ENCODE measurements around the gene ERN1. TPM values are rescaled to one million over a fixed set of nuclear protein-coding genes. Genes with fewer than 3 reads are reported as not detected.
A peak's percentile ranks its signal among the peaks of the same experiment; 100 is the strongest.

ERN1 gene
- total RNA-seq, 1 experiment from 2014 or later = 79.5 TPM

DNA sequence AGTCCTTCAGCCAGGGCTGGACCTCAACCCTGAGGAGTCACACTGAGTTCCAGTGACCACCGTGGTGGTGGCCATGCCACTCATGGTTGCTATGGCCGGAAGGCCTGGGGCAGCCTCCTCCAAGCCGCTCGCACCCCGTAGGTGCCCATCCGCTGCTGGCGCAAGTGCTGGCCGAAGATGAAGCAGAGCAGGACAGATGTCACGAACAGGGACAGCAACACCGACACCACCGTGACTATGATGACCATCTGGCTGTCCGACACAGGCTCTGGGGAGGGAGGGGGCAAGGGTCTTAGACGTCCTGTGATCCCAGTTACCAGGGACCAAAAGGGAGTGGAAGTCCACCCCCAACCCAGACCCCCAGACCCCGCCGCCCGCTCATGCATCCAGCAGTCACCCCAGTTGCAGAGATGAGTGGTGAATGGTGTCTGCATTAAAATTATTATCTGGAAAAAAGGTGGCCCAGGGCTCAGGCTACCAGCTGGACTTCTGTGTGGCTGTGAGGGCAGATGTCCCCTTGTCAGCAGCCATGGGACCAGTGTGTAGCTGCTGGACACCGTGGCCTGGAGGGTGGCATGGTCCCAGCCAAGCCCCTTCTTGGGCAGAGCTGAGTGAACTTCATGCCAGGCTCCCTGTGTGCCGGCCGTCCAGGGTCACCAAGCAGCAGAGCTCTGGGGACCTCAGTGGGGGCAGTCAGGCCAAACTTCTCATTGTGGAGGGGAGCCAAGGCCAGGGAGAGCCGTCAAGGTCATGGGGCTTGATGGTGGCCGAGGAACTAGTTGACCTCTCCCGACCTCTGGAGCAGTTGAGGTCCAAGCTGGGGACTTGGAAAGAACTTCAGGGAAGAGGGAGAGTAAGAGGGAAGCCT is 127.1 kb downstream of the ERN1 start:
- intact Hi-C loops (cut with micrococcal nuclease) = no loop called here
- TF ChIP-seq, protein P1, sequence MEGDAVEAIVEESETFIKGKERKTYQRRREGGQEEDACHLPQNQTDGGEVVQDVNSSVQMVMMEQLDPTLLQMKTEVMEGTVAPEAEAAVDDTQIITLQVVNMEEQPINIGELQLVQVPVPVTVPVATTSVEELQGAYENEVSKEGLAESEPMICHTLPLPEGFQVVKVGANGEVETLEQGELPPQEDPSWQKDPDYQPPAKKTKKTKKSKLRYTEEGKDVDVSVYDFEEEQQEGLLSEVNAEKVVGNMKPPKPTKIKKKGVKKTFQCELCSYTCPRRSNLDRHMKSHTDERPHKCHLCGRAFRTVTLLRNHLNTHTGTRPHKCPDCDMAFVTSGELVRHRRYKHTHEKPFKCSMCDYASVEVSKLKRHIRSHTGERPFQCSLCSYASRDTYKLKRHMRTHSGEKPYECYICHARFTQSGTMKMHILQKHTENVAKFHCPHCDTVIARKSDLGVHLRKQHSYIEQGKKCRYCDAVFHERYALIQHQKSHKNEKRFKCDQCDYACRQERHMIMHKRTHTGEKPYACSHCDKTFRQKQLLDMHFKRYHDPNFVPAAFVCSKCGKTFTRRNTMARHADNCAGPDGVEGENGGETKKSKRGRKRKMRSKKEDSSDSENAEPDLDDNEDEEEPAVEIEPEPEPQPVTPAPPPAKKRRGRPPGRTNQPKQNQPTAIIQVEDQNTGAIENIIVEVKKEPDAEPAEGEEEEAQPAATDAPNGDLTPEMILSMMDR (IDR thresholded peaks at IDR 0.05; ENCODE audit: unreplicated experiment) = no peak

DNA sequence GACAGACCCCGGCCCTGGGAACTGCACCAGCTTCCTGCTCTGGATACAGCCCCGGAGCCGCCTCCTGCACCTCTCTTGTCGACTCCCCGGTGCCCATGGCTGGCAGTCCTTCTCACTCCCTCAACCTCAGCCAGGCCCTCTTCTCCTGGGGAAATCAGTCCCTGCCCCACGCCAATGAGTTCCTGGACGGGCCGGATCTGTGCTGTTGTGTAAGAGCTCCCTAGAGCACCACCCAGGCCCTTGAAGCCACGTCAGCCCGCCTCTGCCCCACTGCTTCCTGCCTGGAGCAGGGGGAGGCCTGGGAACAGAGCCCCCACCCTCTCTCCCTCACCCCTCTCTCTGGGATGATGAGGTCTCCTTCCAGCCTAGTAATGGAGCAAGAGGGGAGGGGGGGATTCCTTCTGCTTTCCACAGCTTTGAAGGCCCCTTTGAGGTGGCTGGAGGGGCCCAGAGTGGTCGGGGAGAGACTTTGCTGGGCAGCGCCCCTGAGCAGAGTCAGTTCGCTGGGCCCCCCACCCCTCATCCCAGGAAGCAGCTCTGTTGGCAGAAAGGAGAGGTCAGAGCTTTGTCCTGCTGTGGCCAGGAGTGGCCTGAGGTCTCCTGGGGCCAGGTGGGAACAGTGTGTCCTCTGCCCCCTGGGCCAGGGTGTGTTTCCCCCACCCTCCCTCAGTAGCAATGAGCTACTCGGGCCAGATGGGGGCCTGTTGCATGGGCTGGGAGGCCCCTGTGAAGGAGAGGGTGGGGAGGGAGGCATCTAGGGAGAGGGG is 128.0 kb downstream of the ERN1 start:
- ChIA-PET CTCF (interaction anchor here (0.6 kb wide), 1 partner anchor 182 kb away, joined by 3 read pairs; no protein-coding TSS in a partner anchor), POLR2A (no interaction called here)
- DNase-seq (ENCODE audit: unreplicated experiment) = peak; percentile 41
- intact Hi-C loops (cut with micrococcal nuclease) = no loop called here
- Mint-ChIP-seq H3K4me1 (ENCODE audit: insufficient read depth, unreplicated experiment) (peaks cover 17% of the 10 kb centered on the region), H3K4me3 (ENCODE audit: unreplicated experiment) (no peak overlapping the region), H3K9me3 (ENCODE audit: unreplicated experiment) (no peaks in the 10 kb centered on the region), H3K36me3 (ENCODE audit: insufficient read depth, unreplicated experiment) (no peaks in the 10 kb centered on the region), H3K27me3 (ENCODE audit: insufficient read depth, unreplicated experiment) (peaks cover 31% of the 10 kb centered on the region), H3K27ac (ENCODE audit: low read depth, unreplicated experiment) (no peak overlapping the region)
- TF ChIP-seq, protein P1 (IDR thresholded peaks at IDR 0.05; ENCODE audit: unreplicated experiment) = no peak
- no TSS peak for BruUV-seq (replicated peaks)

More for the DNA sequence above, 127.1 kb downstream of the ERN1 start:
- POLR2A ChIA-PET = no interaction called here
- Mint-ChIP-seq H3K27me3 (ENCODE audit: insufficient read depth, unreplicated experiment) (peaks cover 22% of the 10 kb centered on the region), H3K4me3 (ENCODE audit: unreplicated experiment) (no peak overlapping the region), H3K4me1 (ENCODE audit: insufficient read depth, unreplicated experiment) (peaks cover 17% of the 10 kb centered on the region), H3K9me3 (ENCODE audit: unreplicated experiment) (no peaks in the 10 kb centered on the region), H3K36me3 (ENCODE audit: insufficient read depth, unreplicated experiment) (no peaks in the 10 kb centered on the region), H3K27ac (ENCODE audit: low read depth, unreplicated experiment) (no peak overlapping the region)
- no TSS peak for BruUV-seq (replicated peaks)
- CTCF ChIA-PET = interaction anchor here (0.6 to 1.0 kb wide), 2 partner anchors 83 to 181 kb away, joined by 3 read pairs; no protein-coding TSS in a partner anchor
- no peak for DNase-seq (ENCODE audit: unreplicated experiment)

DNA sequence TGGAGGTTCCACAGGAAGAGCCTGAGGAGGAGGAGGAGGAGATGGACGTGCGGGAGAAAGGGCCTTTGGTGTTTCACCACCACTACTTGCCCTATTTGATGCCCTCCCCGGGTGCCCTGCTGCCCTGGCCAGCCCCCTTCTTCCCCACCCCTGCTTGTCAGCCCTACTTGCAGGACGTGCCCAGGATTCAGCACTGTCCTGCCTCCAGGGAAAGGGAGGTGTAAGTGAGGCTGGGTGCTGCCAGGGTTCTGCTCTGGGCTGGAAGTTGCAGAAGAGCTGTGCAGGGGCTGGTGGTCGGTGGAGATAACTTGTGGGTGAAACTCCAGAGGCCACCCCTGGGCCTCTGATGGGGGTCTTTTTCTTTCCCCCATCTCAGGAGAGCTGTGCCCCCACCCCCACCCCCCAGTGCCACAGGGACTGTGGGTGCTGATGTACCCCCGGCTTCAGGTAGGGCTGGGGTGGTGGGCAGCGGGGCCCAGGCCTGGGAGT is 128.8 kb downstream of the ERN1 start:
- ChIA-PET CTCF (no interaction called here), POLR2A (no interaction called here)
- H3K9me3 Mint-ChIP-seq (ENCODE audit: unreplicated experiment) = no peaks in the 10 kb centered on the region
- intact Hi-C loops (cut with micrococcal nuclease) = no loop called here
- H3K4me1 Mint-ChIP-seq (ENCODE audit: insufficient read depth, unreplicated experiment) = peaks cover 17% of the 10 kb centered on the region
- BruUV-seq (replicated peaks) = no TSS peak
- H3K27me3 Mint-ChIP-seq (ENCODE audit: insufficient read depth, unreplicated experiment) = peaks cover 37% of the 10 kb centered on the region
- H3K36me3 Mint-ChIP-seq (ENCODE audit: insufficient read depth, unreplicated experiment) = no peaks in the 10 kb centered on the region
- H3K27ac Mint-ChIP-seq (ENCODE audit: low read depth, unreplicated experiment) = no peak overlapping the region
- H3K4me3 Mint-ChIP-seq (ENCODE audit: unreplicated experiment) = no peak overlapping the region
- DNase-seq (ENCODE audit: unreplicated experiment) = no peak
- TF ChIP-seq, protein P1 (IDR thresholded peaks at IDR 0.05; ENCODE audit: unreplicated experiment) = no peak
